NCI-H524 (cell line): ENCODE results near the gene DNASE1L1.
"Not testable (repeated sequence)": the region's sequence is repeated elsewhere in the genome, so short reads cannot be mapped to it uniquely, and the experiment has no call there.

Experiments used
- DNase-seq, 2 experiments: peaks; one replicate each; lab custom pipeline; 2025; lab: John Stamatoyannopoulos, UW

DNASE1L1 gene

DNA sequence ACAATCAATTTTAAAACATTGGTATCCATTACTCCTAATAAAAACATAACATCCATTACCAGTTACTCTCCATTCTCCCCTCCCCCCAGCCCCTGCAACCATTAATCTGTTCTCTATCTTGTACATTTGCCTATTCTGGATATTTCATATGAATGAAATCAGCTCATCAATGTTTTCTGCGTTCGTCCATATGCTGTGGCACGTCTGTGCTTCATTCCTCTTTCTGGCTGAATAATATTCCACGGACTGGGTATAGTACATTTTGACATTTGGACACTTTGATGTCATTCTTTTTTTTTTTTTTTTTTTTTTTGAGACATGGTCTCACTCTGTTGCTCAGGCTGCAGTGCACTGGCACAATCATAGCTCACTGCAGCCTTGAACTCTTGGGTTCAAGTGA lies 5.2 kb downstream of the DNASE1L1 start:
- no peak for DNase-seq

GRCh38 chrX:154403192-154403591 lies 5.9 kb downstream of the DNASE1L1 start:
- DNase-seq, result no peak

GRCh38 chrX:154402622-154403127 lies 6.4 kb downstream of the DNASE1L1 start:
- no peak for DNase-seq

GRCh38 chrX:154401918-154402621 lies 7.0 kb downstream of the DNASE1L1 start:
- DNase-seq, result no peak

DNA sequence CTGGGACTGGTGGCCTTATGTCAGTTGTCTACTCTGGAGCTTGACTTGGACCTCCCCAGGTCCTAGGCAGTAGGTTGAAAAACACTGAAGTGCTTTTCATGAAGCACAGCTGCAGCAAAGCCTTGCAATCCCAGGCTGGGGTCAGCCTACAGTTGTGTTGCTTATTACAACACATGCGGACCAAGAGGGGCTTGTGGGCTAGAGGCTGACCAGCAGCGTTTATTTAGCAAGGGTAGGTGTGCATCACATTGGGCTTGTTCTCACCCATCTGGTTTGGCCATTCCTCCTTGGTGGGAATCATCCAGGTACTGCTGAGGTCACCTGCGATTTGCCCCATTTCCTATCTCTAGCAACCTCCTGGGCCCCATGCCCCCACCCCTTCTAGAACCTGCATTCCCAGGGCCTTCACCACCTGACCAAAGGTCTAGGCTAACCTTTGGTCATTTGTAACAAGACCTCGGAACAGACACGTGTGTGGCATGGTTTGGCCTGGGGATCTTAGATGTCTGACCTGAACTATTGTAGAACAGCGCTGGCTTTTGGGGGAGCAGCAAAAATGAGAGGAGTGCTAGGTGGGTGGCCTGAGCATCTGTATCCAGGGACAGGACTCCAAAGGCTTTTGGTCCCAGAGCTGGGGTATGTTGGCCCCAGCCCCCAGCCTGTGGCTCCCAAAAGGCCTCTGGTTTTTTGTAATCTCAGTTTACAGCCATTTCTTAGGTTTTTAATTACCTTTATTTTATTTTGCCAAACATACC lies 7.8 kb downstream of the DNASE1L1 start:
- DNase-seq, result peak in 1 of 2 experiments; percentile 34

GRCh38 chrX:154400369-154400817 lies 8.7 kb downstream of the DNASE1L1 start:
- DNase-seq, result not testable (repeated sequence)

DNA sequence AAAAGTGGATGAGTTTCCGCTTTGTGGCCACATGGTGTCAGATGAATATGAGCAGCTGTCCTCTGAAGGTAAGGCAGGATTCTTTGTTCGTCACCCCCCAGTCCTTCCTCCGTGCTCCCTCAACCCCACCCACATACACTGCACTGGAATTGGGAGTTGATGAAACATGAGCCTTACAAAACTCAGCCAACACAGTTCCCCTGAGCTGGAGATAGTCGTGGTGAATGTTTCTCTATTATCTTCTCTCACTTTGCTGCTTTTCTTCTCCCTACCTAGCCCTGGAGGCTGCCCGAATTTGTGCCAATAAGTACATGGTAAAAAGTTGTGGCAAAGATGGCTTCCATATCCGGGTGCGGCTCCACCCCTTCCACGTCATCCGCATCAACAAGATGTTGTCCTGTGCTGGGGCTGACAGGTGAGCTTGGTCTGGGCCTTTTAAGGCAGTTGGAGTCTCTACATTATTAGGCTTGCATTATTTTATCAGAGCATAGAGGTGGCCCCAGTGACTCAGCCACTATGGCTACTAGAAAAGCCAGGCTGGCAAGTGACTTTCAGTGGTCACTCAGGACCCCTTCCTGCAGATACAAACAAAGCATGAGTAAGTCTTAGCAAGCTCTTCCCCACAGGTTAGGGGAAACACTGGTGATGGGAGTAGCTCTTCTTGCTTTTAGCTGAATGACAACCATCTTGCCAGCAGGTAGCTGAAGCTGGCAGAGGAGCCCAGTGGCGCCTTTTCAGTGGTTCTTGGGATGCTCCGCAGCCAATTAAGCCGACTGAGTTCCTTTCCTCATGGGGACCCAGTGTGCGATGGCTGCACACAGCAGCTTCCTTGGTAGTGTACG lies 9.3 kb downstream of the DNASE1L1 start:
- DNase-seq, result peak in 1 of 2 experiments; percentile 14

- peak; percentile 61 to 87 for DNase-seq
Observed at GRCh38 chrX:154398668-154399526, 10.2 kb downstream of the DNASE1L1 start.

DNA sequence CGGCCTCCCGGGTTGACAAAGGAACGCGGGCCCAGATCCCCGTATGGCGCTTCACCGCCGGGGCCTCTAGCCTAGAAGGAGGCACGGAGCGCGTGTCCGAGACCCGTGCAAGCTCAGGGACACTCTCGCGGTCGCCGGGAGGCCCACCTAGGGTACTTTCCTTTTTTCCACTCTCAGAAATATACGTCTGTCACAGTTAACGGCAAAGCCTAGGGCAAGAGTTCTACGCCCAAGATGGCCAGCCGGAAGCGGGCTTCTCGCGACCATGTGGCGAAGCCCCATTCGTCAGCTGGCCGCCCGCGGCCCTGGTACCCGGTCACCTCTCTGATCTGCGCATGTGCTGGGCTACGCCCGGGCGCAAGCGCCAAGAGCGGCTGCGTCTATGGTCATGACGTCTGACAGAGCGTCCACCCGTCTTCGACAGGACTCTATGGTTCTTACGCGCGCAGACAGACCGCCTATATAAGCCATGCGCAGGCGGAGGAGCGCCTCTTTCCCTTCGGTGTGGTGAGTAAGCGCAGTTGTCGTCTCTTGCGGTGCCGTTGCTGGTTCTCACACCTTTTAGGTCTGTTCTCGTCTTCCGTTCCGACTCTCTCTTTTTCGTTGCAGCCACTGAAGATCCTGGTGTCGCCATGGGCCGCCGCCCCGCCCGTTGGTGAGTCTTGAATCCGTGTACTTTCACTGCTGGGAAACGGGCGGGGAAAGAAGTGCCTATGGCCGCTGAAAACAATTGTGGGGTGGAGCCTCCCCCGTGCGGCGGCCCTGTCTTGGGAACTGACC lies 11.0 kb downstream of the DNASE1L1 start, which contains the start of gene RPL10:
RPL10 (plus strand) TSS at position 490 of the 780 bp plus-strand sequence; CDS start at position 633, 143 bp downstream.
- peak; percentile 96 to 98 for DNase-seq

- DNase-seq, result peak in 1 of 2 experiments; percentile 53
Observed at GRCh38 chrX:154396973-154397887, 11.8 kb downstream of the DNASE1L1 start.

- not testable (repeated sequence) for DNase-seq
Observed at GRCh38 chrX:154396363-154396762, 12.7 kb downstream of the DNASE1L1 start.

DNA sequence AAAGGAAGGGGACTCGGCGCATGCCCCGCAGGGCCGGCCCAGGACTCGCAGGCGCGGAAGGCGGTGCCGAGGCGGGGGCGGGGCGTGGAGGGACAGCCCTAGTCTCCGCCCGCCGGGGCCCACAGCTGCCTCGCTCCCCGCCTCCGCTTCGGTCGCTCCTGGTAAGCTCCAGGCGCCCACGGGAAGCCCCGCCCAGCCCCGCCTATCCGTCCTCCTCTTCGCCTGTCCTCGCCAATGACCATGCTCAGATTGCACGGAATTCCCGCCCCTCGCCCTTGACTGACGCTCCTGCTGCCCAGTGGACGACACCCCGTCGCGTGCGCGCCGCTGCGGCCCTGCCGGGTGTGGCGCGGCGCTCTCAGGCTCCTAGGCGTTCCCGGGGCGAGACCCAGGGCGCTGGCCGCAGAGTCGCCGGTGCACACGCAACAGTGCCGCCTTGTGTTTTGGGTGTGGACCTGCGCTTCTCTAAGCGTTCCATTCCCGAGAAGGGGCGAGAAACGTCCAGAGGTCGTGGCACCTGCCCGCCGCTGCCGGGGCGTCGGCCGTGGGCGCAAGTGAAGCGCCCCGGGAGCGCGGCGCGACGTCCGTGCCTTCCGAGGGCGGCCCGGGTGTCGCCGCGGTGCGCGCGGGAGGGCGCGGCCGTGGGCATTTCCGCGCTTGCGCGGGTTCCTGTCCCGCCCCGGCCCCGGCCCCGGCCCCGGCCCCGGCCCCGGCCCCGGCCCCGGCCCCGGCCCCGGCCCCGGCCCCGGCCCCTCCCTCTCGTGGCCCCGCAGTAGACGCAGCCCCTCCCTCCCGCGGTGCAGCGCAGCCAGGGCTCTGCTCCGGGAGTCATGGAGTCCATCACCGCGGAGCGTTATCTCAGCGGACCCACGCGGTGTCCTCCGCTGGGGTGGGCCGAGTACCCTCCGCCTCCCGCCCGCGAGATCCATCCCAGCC lies 19.0 kb downstream of the DNASE1L1 start:
- DNase-seq, result not testable (repeated sequence)

- not testable (repeated sequence) for DNase-seq
Observed at GRCh38 chrX:154388649-154389048, 20.4 kb downstream of the DNASE1L1 start.

GRCh38 chrX:154388094-154388493 lies 21.0 kb downstream of the DNASE1L1 start:
- DNase-seq, result not testable (repeated sequence)

- no peak for DNase-seq
Observed at GRCh38 chrX:154384284-154384892, 24.7 kb downstream of the DNASE1L1 start.

GRCh38 chrX:154383359-154384283 lies 25.4 kb downstream of the DNASE1L1 start:
- no peak for DNase-seq
